GM04503 (cell line): ENCODE data around the gene ATP2B3.

Source experiments
- DNase-seq: peaks from one replicate; pipeline ENCODE4 v3.0.0-alpha.2; 2012; ENCODE audit warnings: low read depth

The ATP2B3 gene

GRCh38 chrX:153537526-153538295 is 20.3 kb downstream of the ATP2B3 start:
- DNase-seq: no peak

GRCh38 chrX:153538424-153538823 is 21.0 kb downstream of the ATP2B3 start:
- no peak for DNase-seq

GRCh38 chrX:153539171-153539978 is 21.9 kb downstream of the ATP2B3 start:
- DNase-seq: no peak

- DNase-seq: no peak
These were observed 22.5 kb downstream of the ATP2B3 start for GRCh38 chrX:153539979-153540358.

GRCh38 chrX:153544727-153545126 is 27.3 kb downstream of the ATP2B3 start:
- no peak for DNase-seq

- no peak for DNase-seq
These were observed 28.9 kb downstream of the ATP2B3 start for GRCh38 chrX:153546386-153546785.

GRCh38 chrX:153547195-153547594 is 29.8 kb downstream of the ATP2B3 start:
- DNase-seq: no peak

- no peak for DNase-seq
These were observed 31.8 kb downstream of the ATP2B3 start for GRCh38 chrX:153549231-153549630.

GRCh38 chrX:153549807-153550206 is 32.4 kb downstream of the ATP2B3 start:
- no peak for DNase-seq

GRCh38 chrX:153551135-153551534 is 33.7 kb downstream of the ATP2B3 start:
- peak; percentile 19 for DNase-seq

GRCh38 chrX:153554519-153555167 is 37.2 kb downstream of the ATP2B3 start:
- DNase-seq: no peak

- no peak for DNase-seq
These were observed 39.3 kb downstream of the ATP2B3 start for GRCh38 chrX:153556767-153557166.

GRCh38 chrX:153557618-153558355 is 40.3 kb downstream of the ATP2B3 start:
- no peak for DNase-seq

GRCh38 chrX:153560000-153560399 is 42.6 kb downstream of the ATP2B3 start:
- no peak for DNase-seq

GRCh38 chrX:153560466-153560865 is 43.0 kb downstream of the ATP2B3 start:
- DNase-seq: no peak

GRCh38 chrX:153561337-153561736 is 43.9 kb downstream of the ATP2B3 start:
- DNase-seq: no peak

- DNase-seq: no peak
These were observed 45.1 kb downstream of the ATP2B3 start for GRCh38 chrX:153562546-153562945.

GRCh38 chrX:153564047-153564606 is 46.7 kb downstream of the ATP2B3 start:
- no peak for DNase-seq

GRCh38 chrX:153565996-153566580 is 48.6 kb downstream of the ATP2B3 start:
- no peak for DNase-seq

- no peak for DNase-seq
These were observed 51.1 kb downstream of the ATP2B3 start for GRCh38 chrX:153568451-153569011.

GRCh38 chrX:153569475-153569874 is 52.0 kb downstream of the ATP2B3 start:
- DNase-seq: no peak
